Measurements from ENCODE around the gene SIX1. TPM values are rescaled to one million over a fixed set of nuclear protein-coding genes. Genes with fewer than 3 reads are reported as not detected.

SIX1 gene
- total and polyA plus RNA-seq, 10 donors, result 0.03 TPM; not detected in 9

DNA sequence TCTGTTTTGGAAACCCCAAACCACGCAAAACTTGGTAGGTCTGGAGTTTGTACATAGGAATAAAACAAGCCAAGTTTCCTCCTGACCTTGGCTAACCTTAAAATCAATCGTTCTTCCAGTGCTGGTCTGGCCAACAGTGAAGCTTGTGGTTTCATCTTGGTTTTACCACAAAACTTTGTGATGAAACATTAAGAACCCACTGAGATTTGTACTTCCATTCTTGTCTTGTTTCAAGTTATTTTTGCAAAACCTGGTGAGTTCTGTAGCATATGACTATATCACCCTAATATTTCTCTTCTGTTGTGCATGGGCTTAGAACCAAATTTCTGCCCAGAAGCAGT, 26.4 kb downstream of the SIX1 start:
- no peak for TF ChIP-seq POLR2A (IDR thresholded peaks at IDR 0.05)
- TF ChIP-seq, protein P1, sequence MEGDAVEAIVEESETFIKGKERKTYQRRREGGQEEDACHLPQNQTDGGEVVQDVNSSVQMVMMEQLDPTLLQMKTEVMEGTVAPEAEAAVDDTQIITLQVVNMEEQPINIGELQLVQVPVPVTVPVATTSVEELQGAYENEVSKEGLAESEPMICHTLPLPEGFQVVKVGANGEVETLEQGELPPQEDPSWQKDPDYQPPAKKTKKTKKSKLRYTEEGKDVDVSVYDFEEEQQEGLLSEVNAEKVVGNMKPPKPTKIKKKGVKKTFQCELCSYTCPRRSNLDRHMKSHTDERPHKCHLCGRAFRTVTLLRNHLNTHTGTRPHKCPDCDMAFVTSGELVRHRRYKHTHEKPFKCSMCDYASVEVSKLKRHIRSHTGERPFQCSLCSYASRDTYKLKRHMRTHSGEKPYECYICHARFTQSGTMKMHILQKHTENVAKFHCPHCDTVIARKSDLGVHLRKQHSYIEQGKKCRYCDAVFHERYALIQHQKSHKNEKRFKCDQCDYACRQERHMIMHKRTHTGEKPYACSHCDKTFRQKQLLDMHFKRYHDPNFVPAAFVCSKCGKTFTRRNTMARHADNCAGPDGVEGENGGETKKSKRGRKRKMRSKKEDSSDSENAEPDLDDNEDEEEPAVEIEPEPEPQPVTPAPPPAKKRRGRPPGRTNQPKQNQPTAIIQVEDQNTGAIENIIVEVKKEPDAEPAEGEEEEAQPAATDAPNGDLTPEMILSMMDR (IDR thresholded peaks at IDR 0.05 in 8 of 11, conservative IDR thresholded peaks at IDR 0.05 in 3 of 11), result no peak
- no peak for TF ChIP-seq POLR2AphosphoS5 (IDR thresholded peaks at IDR 0.05)
- H3K4me1 ChIP-seq, result no peaks in the 10 kb centered on the region
- intact Hi-C loops (cut with DNase I; ENCODE audit: low total_unique reads), result no loop called here
- H3K36me3 ChIP-seq, result no peaks in the 10 kb centered on the region
- WGBS, 5 donors, result 23 to 35% (median 30%) methylated on average over 2 of the region's 2 CpGs
- no peak overlapping the region for H3K4me3 ChIP-seq
- no peak overlapping the region for H3K27ac ChIP-seq
- DNase-seq, result no peak
- no peaks in the 10 kb centered on the region for H3K9me3 ChIP-seq
- peaks cover 0 to 33% (median 0%) of the 10 kb centered on the region in 7 donors for H3K27me3 ChIP-seq (replicated peaks in 1 of 7)

DNA sequence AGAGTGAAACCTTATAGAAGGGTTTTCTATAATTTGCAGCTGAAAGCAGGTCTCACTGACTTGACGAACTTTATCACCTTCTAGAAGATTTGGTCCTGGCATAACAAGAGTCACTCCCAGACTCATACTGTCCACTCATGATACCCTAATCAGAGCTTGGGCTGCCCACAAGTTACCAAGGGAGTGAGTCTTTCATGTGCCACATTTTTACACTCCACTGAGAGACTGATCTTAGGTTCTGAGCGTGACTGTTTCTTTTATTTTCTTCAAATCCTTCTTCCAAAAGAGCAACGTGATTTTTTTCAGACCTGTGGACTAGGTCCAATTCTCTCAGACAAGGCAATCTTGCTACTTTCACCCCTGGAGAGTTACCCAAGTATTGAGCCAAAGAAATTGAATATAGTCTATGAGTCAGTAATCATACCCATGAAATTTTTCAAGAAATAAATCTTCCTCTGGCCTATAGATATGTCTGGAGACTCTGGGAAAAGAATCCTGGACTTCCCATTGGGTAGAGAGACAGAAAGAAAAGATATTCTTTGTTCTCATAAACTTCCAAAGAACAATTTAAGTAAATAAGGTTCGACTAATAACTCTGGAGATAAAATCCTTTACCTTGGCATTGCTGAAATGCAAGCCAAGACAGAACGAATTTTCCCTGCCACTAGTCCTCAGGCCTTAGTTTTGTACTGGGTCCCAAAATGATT, 26.9 kb downstream of the SIX1 start:
- no peaks in the 10 kb centered on the region for H3K36me3 ChIP-seq
- H3K27me3 ChIP-seq (replicated peaks in 1 of 7), result peaks cover 0 to 28% (median 0%) of the 10 kb centered on the region in 7 donors
- WGBS, 5 donors, result 67 to 83% (median 68%) methylated on average over 5 of the region's 5 CpGs
- H3K4me3 ChIP-seq, result no peak overlapping the region
- no peak for DNase-seq
- intact Hi-C loops (cut with DNase I; ENCODE audit: low total_unique reads), result no loop called here
- H3K27ac ChIP-seq, result no peak overlapping the region
- TF ChIP-seq POLR2A (IDR thresholded peaks at IDR 0.05), result no peak
- TF ChIP-seq, protein P1 (IDR thresholded peaks at IDR 0.05 in 8 of 11, conservative IDR thresholded peaks at IDR 0.05 in 3 of 11), result no peak
- TF ChIP-seq POLR2AphosphoS5 (IDR thresholded peaks at IDR 0.05), result no peak
- no peaks in the 10 kb centered on the region for H3K9me3 ChIP-seq
- H3K4me1 ChIP-seq, result no peaks in the 10 kb centered on the region

DNA sequence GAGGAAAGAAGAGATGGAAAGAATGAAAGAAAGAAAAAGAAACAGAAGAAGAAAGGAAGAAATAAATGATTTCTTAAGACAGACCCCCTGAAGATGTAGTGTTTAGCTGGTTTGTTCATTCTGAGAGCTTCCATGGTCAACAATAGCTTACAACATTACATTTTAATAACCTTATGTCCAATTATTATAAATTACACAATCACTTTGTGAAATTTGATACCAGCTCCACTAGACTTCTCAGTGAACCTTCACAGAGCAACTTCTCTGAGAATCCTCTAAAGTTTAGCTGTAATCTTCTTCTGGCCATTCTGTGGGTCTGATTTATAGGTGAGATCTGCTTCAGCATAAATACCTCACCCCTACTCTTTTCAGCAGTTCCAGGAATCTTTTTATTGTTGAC, 27.9 kb downstream of the SIX1 start:
- Histone ChIP-seq H3K27me3 (replicated peaks in 1 of 7) (peaks cover 0 to 23% (median 0%) of the 10 kb centered on the region in 7 donors), H3K4me3 (no peak overlapping the region), H3K4me1 (no peaks in the 10 kb centered on the region), H3K27ac (no peak overlapping the region), H3K36me3 (no peaks in the 10 kb centered on the region), H3K9me3 (no peaks in the 10 kb centered on the region)
- intact Hi-C loops (cut with DNase I; ENCODE audit: low total_unique reads), result no loop called here
- TF ChIP-seq POLR2AphosphoS5 (IDR thresholded peaks at IDR 0.05), result no peak
- TF ChIP-seq POLR2A (IDR thresholded peaks at IDR 0.05), result no peak
- TF ChIP-seq, protein P1 (IDR thresholded peaks at IDR 0.05 in 8 of 11, conservative IDR thresholded peaks at IDR 0.05 in 3 of 11), result no peak
- no peak for DNase-seq

DNA sequence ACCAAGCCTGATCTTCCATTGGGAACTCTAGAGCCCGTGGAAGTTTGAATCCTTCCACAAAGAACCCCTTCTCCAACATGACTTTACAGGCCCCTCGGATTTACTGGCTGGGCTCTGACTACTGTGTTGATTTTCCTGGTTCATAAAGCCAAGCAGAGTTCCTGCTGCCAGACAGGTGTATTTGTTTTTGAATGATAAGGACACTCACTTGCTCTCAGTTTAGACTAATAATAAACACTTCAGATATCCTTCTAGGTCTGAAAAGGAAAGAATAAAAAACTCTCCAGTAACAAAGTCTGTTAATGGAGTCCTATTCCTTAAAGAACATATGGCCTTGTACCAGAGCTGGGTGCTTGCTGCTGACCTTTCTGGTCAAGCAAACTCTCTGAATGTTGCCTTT, 31.0 kb downstream of the SIX1 start:
- DNase-seq, result no peak
- H3K4me1 ChIP-seq, result no peaks in the 10 kb centered on the region
- H3K4me3 ChIP-seq, result no peak overlapping the region
- TF ChIP-seq POLR2A (IDR thresholded peaks at IDR 0.05) (no peak), POLR2AphosphoS5 (IDR thresholded peaks at IDR 0.05) (no peak)
- TF ChIP-seq, protein P1 (IDR thresholded peaks at IDR 0.05 in 8 of 11, conservative IDR thresholded peaks at IDR 0.05 in 3 of 11), result no peak
- 72 to 89% (median 75%) methylated on average over 2 of the region's 2 CpGs for WGBS, 5 donors
- H3K36me3 ChIP-seq, result no peaks in the 10 kb centered on the region
- no peaks in the 10 kb centered on the region for H3K9me3 ChIP-seq
- H3K27me3 ChIP-seq (replicated peaks in 1 of 7), result peaks cover 0 to 19% (median 0%) of the 10 kb centered on the region in 7 donors
- intact Hi-C loops (cut with DNase I; ENCODE audit: low total_unique reads), result no loop called here
- no peak overlapping the region for H3K27ac ChIP-seq

Measured in spleen (tissue), 11 donors.